ENCODE measurements around the gene PSORS1C1.
"Not testable (repeated sequence)": the region's sequence is repeated elsewhere in the genome, so short reads cannot be mapped to it uniquely, and the experiment has no call there.

DNA sequence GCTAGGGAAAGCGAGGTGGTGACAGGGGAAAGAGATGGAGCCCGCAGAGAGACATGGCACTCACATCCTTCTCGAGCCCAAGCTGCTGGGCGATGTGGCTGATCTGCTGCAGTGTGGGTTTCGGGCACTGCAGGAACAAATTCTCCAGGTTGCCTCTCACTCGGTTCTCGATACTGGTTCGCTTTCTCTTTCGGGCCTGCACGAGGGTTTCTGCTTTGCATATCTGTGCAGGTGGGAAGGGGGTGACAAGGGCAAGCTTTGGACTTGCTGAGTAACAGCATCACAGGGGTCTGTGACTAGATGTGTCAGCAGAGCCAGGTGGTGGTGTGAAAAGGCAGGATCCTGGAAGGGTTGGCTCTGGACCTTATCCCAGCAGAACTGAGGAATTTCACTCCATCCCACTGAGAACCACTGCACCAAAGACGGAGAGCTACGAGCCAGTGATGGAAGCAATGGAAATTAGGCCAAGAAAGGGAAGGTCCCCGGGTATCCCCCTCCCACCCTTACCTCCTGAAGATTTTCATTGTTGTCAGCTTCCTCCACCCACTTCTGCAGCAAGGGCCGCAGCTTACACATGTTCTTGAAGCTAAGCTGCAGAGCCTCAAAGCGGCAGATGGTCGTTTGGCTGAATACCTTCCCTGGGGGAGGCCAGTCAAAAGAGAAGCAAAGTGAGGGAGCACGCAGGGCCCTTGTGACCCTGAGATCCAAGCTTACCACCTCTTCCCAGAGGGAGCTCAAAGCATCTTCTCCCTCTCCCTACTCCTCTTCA, 50.6 kb downstream of the PSORS1C1 start:
- TF ChIP-seq, protein P1, sequence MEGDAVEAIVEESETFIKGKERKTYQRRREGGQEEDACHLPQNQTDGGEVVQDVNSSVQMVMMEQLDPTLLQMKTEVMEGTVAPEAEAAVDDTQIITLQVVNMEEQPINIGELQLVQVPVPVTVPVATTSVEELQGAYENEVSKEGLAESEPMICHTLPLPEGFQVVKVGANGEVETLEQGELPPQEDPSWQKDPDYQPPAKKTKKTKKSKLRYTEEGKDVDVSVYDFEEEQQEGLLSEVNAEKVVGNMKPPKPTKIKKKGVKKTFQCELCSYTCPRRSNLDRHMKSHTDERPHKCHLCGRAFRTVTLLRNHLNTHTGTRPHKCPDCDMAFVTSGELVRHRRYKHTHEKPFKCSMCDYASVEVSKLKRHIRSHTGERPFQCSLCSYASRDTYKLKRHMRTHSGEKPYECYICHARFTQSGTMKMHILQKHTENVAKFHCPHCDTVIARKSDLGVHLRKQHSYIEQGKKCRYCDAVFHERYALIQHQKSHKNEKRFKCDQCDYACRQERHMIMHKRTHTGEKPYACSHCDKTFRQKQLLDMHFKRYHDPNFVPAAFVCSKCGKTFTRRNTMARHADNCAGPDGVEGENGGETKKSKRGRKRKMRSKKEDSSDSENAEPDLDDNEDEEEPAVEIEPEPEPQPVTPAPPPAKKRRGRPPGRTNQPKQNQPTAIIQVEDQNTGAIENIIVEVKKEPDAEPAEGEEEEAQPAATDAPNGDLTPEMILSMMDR (IDR thresholded peaks at IDR 0.05; ENCODE audit: low read depth, low read length, poor library complexity, severe bottlenecking): not testable (repeated sequence)
- TF ChIP-seq EZH2phosphoT487 (IDR thresholded peaks at IDR 0.05; ENCODE audit: borderline replicate concordance, low read length): not testable (repeated sequence)
